HG03558 (cell line): ENCODE data around the gene COL5A1.
"Not testable (repeated sequence)": the region's sequence is repeated elsewhere in the genome, so short reads cannot be mapped to it uniquely, and the experiment has no call there.

Source experiments
- ATAC-seq: cut with Tn5 transposase; IDR thresholded peaks from one replicate; pipeline ENCODE4 v1.9.1; 2021; ENCODE audit warnings: moderate number of reproducible peaks; ENCODE audit not compliant: unreplicated experiment; ENCODE audit errors: extremely low read depth

The COL5A1 gene

GRCh38 chr9:134841180-134841904 is 199.7 kb downstream of the COL5A1 start:
- ATAC-seq = no peak

- ATAC-seq = no peak
Observed at GRCh38 chr9:134842321-134842720, 200.7 kb downstream of the COL5A1 start.

DNA sequence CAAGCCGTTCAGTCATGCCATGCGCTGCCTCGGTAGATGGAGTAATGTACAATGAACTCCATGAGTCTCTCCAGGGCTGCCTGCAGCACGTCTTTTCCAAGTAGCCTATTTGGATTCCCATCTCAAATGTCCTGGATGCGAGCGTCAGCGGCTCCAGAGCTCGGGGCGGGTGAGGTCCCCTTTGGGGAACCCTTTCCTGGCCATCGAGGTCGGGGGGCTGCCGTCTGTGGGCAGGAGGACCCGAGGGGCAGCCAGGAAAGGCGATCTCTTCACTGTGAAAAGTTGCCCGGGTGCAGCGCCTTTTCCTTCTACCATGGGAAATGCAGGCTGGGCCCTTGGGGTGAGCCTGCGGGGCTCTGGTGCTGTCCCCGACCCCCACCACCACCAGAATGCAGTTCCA is 202.1 kb downstream of the COL5A1 start:
- no peak for ATAC-seq

- ATAC-seq = no peak
Observed at GRCh38 chr9:134844821-134845220, 203.2 kb downstream of the COL5A1 start.

- no peak for ATAC-seq
Observed at GRCh38 chr9:134846187-134846586, 204.6 kb downstream of the COL5A1 start.

DNA sequence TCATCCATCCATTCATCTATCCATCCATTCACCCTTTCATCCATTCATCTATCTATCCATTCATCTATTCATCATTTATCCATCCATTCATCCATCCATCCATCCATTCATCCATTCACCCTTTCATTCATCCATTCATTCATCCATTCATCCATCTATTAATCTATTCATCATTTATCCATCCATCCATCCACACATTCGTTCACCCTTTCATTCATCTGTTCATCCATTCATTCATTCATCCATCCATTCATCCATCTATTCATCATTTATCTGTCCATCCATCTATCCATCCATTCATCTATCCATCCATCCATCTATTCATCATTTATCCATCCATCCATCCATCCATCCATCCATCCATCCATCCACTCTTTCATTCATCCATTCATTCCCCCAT is 205.1 kb downstream of the COL5A1 start:
- ATAC-seq = no peak

DNA sequence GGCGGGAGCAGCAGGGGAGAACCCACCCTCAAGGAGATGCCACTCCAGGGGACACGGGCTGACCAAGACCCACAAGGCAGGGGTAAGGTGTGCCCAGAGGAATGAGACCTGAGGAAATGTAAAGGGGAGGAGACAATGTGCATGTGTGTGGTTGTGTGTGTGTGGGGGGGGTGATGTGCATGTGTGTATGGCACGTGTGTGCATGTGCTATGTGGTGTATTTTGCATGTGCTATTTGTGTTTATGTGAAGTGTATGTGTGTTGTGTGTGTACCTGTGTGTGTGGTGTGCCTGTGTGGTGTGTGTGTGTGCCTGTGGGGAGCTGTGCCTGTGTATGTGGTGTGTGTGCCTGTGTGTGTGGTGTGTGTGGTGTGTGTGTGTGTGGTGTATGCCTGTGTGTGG is 205.5 kb downstream of the COL5A1 start:
- ATAC-seq = no peak

GRCh38 chr9:134847752-134848432 is 206.3 kb downstream of the COL5A1 start:
- no peak for ATAC-seq

DNA sequence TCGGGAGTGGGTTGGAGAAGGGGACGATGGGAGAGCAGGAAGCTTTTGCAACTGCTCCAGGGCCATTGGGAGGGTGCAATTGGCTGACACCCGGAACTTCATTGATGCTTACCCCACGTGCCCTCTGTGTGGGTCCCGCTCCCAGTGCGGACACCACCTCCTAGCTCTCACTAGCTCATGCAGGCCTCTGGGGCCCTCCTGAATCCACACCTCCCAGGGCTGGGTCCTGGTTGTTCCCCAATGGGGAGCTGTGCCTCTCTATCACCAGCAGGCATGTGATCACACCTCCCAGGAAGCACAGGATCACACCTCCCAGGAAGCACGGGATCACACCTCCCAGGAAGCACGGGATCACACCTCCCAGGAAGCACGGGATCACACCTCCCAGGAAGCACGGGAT is 206.9 kb downstream of the COL5A1 start:
- no peak for ATAC-seq

DNA sequence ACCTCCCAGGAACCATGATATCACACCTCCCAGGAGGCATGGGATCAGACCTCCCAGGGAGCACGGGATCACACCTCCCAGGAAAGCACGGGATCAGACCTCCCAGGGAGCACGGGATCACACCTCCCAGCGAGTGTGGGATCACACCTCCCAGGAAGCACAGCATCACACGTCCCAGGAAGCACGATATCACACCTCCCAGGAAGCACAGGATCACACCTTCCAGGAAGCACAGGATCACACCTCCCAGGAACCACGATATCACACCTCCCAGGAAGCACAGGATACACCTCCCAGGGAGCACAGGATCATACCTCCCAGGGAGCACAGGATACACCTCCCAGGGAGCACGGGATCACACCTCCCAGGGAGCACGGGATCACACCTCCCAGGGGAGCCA is 209.0 kb downstream of the COL5A1 start:
- ATAC-seq = no peak

GRCh38 chr9:134851020-134851419 is 209.4 kb downstream of the COL5A1 start:
- no peak for ATAC-seq

GRCh38 chr9:134852906-134853654 is 211.5 kb downstream of the COL5A1 start:
- no peak for ATAC-seq

DNA sequence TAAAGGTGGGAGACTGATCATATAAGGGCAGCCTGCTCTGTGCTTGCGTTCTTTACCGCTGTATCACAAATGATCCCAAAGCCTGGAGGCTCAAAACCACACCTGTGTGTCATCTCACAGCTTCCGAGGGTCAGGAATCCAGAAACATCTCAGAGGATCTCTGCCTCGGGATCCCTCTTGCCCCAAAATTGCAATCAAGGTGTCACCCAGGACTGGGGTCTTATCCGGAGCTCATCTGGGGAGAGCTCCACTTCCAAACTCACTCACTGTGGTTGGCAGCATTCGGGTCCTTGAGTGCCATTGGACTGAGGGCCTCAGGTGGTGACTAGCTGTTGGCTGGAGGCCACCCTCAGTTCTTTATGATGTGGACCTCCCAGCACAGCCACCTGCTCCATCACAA is 212.3 kb downstream of the COL5A1 start:
- no peak for ATAC-seq

GRCh38 chr9:134854541-134854981 is 213.0 kb downstream of the COL5A1 start:
- no peak for ATAC-seq

DNA sequence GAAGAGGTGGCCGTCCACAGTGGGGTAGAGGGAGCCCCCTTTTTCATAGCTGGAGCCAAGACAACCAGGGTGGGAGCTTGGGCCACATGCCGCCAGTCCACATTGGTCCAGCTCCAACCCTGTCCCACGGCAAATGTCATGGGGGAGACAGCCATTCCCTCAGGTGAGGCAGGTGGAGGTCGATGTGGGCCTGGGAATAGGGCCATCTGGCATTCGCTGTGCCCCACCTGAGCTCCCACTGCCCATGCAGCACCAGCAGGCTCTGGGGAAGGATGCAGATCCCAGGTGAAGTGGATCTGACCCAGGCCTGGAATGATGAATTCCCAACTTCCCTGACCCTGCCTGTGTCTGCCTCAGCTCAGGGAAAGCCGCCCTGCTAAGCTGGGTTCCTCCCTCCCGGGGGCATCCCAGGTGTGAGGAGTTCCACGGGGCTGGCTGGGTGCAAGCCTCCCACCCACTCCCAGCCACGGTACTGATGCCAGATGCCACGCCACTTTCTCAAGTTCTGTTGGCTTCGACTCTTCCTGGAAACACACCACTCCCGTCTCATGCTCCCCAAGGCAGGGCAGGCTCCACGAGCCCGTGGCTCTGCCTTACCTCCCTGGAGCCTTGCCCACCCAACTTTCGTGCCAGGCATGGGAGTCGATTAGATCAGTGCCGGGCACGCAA is 213.8 kb downstream of the COL5A1 start:
- ATAC-seq = no peak

- ATAC-seq = no peak
Observed at GRCh38 chr9:134855900-134856377, 214.3 kb downstream of the COL5A1 start.

DNA sequence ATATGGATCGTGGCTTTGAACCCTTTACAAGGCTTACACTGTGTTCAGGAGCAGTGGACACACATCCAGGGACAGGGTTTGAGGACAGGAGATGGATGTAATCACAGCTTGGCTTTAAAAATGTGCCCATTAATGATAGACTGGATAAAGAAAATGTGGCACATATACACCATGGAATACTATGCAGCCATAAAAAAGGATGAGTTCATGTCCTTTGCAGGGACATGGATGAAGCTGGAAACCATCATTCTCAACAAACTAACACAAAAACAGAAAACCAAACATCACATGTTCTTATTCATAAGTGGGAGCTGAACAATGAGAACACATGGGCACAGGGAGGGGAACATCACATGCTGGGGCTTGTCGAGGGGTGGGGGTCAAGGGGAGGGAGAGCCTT is 215.8 kb downstream of the COL5A1 start:
- not testable (repeated sequence) for ATAC-seq

- no peak for ATAC-seq
Observed at GRCh38 chr9:134858051-134858841, 216.6 kb downstream of the COL5A1 start.

- no peak for ATAC-seq
Observed at GRCh38 chr9:134860510-134860909, 218.9 kb downstream of the COL5A1 start.
